IMR-90 (cell line): ENCODE results near the gene VWA8. TPM values are rescaled to one million over a fixed set of nuclear protein-coding genes. Genes with fewer than 3 reads are reported as not detected.

Experiments
- ATAC-seq: fragments of 200-7000 bp; cut with Tn5 transposase; 2 replicates; pipeline ENCODE4 v1.9.1; 2020; ENCODE audit warnings: low read depth, mild to moderate bottlenecking, moderate library complexity
- BruUV-seq: library from RNA; stranded (reverse); fragments of 400-500 nt; replicated peaks from 2 replicates; lab custom pipeline; 2021; lab: Mats Ljungman, UMichigan
- CTCF ChIA-PET: fragments of 300-600 bp; formaldehyde crosslinking; extraction: SDS; loops from one replicate; lab custom pipeline; 2021; ENCODE audit warnings: antibody characterized with exemption; lab: Yijun Ruan, JAX
- POLR2A ChIA-PET: fragments of 300-600 bp; sonication (Branson Sonifier 250); formaldehyde crosslinking; loops from one replicate; lab custom pipeline; 2022; ENCODE audit warnings: antibody characterized with exemption; ENCODE audit not compliant: unreplicated experiment; lab: Charles Lee
- DNase-seq: peaks from one replicate; pipeline ENCODE4 v3.0.0; 2013
- H2AFZ ChIP-seq: replicated peaks from 2 replicates; pipeline ENCODE3; 2013; ENCODE audit warnings: low read length, mild to moderate bottlenecking; ENCODE audit not compliant: poor library complexity
- H2AK5ac ChIP-seq: 2 replicates; pipeline ENCODE4 v1.6.1; 2013; ENCODE audit warnings: low read depth, low read length, inconsistent platforms
- H2AK9ac ChIP-seq: replicated peaks from 2 replicates; pipeline ENCODE3; 2013; ENCODE audit warnings: mild to moderate bottlenecking, low read depth, low read length, moderate library complexity; ENCODE audit not compliant: poor library complexity
- H2BK120ac ChIP-seq: 2 replicates; pipeline ENCODE4 v1.6.1; 2013; ENCODE audit warnings: low read depth, low read length, inconsistent platforms
- H2BK15ac ChIP-seq: 3 replicates; pipeline ENCODE4 v1.6.1; 2013; ENCODE audit warnings: low read depth, low read length, inconsistent platforms
- H2BK20ac ChIP-seq: 2 replicates; pipeline ENCODE4 v1.6.1; 2013; ENCODE audit warnings: low read depth, mild to moderate bottlenecking, inconsistent platforms, low read length, moderate library complexity
- H2BK5ac ChIP-seq: 2 replicates; pipeline ENCODE4 v1.6.1; 2013; ENCODE audit warnings: mild to moderate bottlenecking, low read depth, low read length, inconsistent platforms; ENCODE audit not compliant: poor library complexity, severe bottlenecking
- H3K14ac ChIP-seq: replicated peaks from 2 replicates; pipeline ENCODE4 v1.6.1; 2013; ENCODE audit warnings: low read depth, low read length, inconsistent platforms
- H3K18ac ChIP-seq: 2 replicates; pipeline ENCODE4 v1.6.1; 2013; ENCODE audit warnings: low read depth, low read length, control low read depth
- H3K23ac ChIP-seq: 2 replicates; pipeline ENCODE4 v1.6.1; 2013; ENCODE audit warnings: low read depth, low read length, inconsistent platforms
- H3K27ac ChIP-seq: 2 replicates; pipeline ENCODE4 v1.5.1; 2013; ENCODE audit warnings: mild to moderate bottlenecking, control low read depth, low read length; ENCODE audit not compliant: insufficient read depth
- H3K27me3 ChIP-seq: 2 replicates; pipeline ENCODE4 v1.6.1; 2013; ENCODE audit warnings: low read length; ENCODE audit not compliant: control insufficient read depth, insufficient read depth
- H3K36me3 ChIP-seq: 2 replicates; pipeline ENCODE4 v1.6.1; 2013; ENCODE audit warnings: low read length, mixed read lengths; ENCODE audit not compliant: control insufficient read depth, insufficient read depth
- H3K4ac ChIP-seq: 2 replicates; pipeline ENCODE4 v1.6.1; 2013; ENCODE audit warnings: low read depth, low read length, inconsistent platforms
- H3K4me1 ChIP-seq: 2 replicates; pipeline ENCODE4 v1.6.1; 2013; ENCODE audit warnings: low read length, mixed read lengths; ENCODE audit not compliant: control insufficient read depth, insufficient read depth
- H3K4me2 ChIP-seq: 2 replicates; pipeline ENCODE4 v1.6.1; 2013; ENCODE audit warnings: low read depth, mild to moderate bottlenecking, control low read depth, low read length, moderate library complexity
- H3K4me3 ChIP-seq: 2 replicates; pipeline ENCODE4 v1.5.1; 2013; ENCODE audit warnings: low read depth, mild to moderate bottlenecking, control low read depth, low read length, moderate library complexity; ENCODE audit not compliant: insufficient read depth
- H3K56ac ChIP-seq: 2 replicates; pipeline ENCODE4 v1.6.1; 2013; ENCODE audit warnings: low read length, inconsistent platforms; ENCODE audit not compliant: insufficient read depth; ENCODE audit errors: extremely low read depth
- H3K79me1 ChIP-seq, 2 experiments: 2 replicates each; pipeline ENCODE4 v1.6.1; 2013; ENCODE audit warnings: low read length in 2 of 2, inconsistent platforms in 1 of 2, low read depth in 1 of 2
- H3K9ac ChIP-seq: 2 replicates; pipeline ENCODE4 v1.6.1; 2013; ENCODE audit warnings: low read depth, low read length, control low read depth
- H3K9me1 ChIP-seq: 2 replicates; pipeline ENCODE4 v1.6.1; 2013; ENCODE audit warnings: low read length, inconsistent platforms; ENCODE audit not compliant: insufficient read depth
- H3K9me3 ChIP-seq: 2 replicates; pipeline ENCODE4 v1.6.1; 2013; ENCODE audit warnings: low read length; ENCODE audit not compliant: control insufficient read depth, insufficient read depth
- H4K20me1 ChIP-seq: 2 replicates; pipeline ENCODE4 v1.6.1; 2013; ENCODE audit warnings: low read length, inconsistent platforms; ENCODE audit not compliant: insufficient read depth
- H4K5ac ChIP-seq: 2 replicates; pipeline ENCODE4 v1.6.1; 2013; ENCODE audit warnings: mild to moderate bottlenecking, low read depth, low read length, control low read depth
- H4K8ac ChIP-seq, 2 experiments: 2 replicates each; pipeline ENCODE4 v1.6.1; 2013; ENCODE audit warnings: low read depth in 2 of 2, low read length in 2 of 2, control low read depth in 1 of 2, inconsistent platforms in 1 of 2
- H4K91ac ChIP-seq: 2 replicates; pipeline ENCODE4 v1.6.1; 2013; ENCODE audit warnings: low read depth, low read length, inconsistent platforms; ENCODE audit not compliant: insufficient read depth
- BHLHE40 ChIP-seq: fragments of 150-350 bp; IDR thresholded peaks from 2 replicates; pipeline ENCODE4 v1.6.1; 2016; ENCODE audit warnings: mild to moderate bottlenecking, low read depth, low read length
- CHD1 ChIP-seq: IDR thresholded peaks from 2 replicates; pipeline ENCODE4 v1.6.1; 2012; ENCODE audit warnings: low read depth, low read length, improper control_type of control experiment
- RAD21 ChIP-seq: IDR thresholded peaks from 2 replicates; pipeline ENCODE4 v1.6.1; 2012; ENCODE audit warnings: low read length, improper control_type of control experiment
- WGBS, 2 experiments: methylation state at CpG; one replicate each; pipeline versions ENCODE4 v1.1.5 to v1.1.7; 2013; ENCODE audit warnings: missing lambda C conversion rate in 2 of 2; ENCODE audit not compliant: insufficient read length in 1 of 2; ENCODE audit errors: extremely low coverage in 2 of 2; 5-methylcytosine and 5-hydroxymethylcytosine counted together
- dilution Hi-C: fragments of 300-500 bp; cut with HindIII; formaldehyde crosslinking; loops from one replicate; pipeline ENCODE4 v1.14.3; 2018; ENCODE audit warnings: low sequenced_read_pairs; ENCODE audit not compliant: unreplicated experiment
- in situ Hi-C: fragments of 300-500 bp; cut with MboI; formaldehyde crosslinking; loops from 3 replicates; pipeline ENCODE4 v1.14.3; 2019; ENCODE audit warnings: low sequenced_read_pairs, inconsistent platforms, mixed read lengths
- intact Hi-C: fragments of 100-400 bp; cut with micrococcal nuclease; formaldehyde crosslinking; loops from 2 replicates; pipeline ENCODE4 v1.10.0; 2022
- polyA plus RNA-seq, 3 experiments: library from polyadenylated mRNA; depleted of rRNA; stranded (reverse); fragments of >200 nt; gene quantifications; 2 replicates each; pipeline ENCODE4 v1.2.3, GENCODE V29; 2012; ENCODE audit warnings: low replicate concordance in 1 of 3
- total RNA-seq: library from RNA; depleted of rRNA; stranded (reverse); fragments of >200 nt; gene quantifications from 2 replicates; pipeline ENCODE4 v1.2.3, GENCODE V29; 2012

Gene VWA8
- total and polyA plus RNA-seq, 2 of the 4 experiments (the other 2 are of a cell fraction): 5.9 to 18.3 TPM

DNA sequence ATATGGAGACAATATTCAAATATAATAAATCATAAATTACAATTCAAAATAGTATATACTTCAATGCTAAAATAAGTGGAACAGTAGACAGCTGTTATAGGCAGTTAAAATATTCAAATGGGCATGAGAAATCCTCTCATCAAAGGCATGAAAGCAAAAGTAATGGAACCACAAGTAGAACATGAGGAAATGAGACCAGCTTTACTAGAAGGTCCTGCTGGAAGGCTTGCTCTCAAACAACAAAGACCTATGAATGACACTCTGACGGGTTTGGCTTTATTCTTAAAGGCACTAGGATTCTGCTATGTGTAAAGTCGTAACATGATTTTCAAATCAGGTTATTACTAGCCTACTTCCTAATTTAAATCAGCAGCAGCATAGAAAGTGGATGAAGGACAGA lies 148.1 kb downstream of the VWA8 start:
- Histone ChIP-seq H3K4ac (peak overlapping the region; percentile 50; the same call in 1 of the 2 replicates), H4K5ac (peak overlapping the region; percentile 31; the same call in 1 of the 2 replicates), H3K79me1 (peaks cover 0 to 3% of the 10 kb centered on the region in 2 experiments; a peak in 1 of 4 replicates), H3K4me2 (no peak overlapping the region), H3K9ac (no peak overlapping the region), H4K8ac (peak overlapping the region in 1 of 2 experiments; percentile 24; a peak in 1 of 4 replicates), H2BK20ac (peak overlapping the region; percentile 27; the same call in 1 of the 2 replicates), H3K9me1 (no peaks in the 10 kb centered on the region; the same call in 1 of the 2 replicates), H3K23ac (peak overlapping the region; percentile 52; the same call in 1 of the 2 replicates), H3K27me3 (no peaks in the 10 kb centered on the region), H4K20me1 (no peaks in the 10 kb centered on the region), H2AK9ac (no peak overlapping the region), H3K27ac (no peak overlapping the region), H4K91ac (no peak overlapping the region), H2AK5ac (peak overlapping the region; percentile 20; the same call in 1 of the 2 replicates), H2BK120ac (peak overlapping the region; percentile 47; the same call in 1 of the 2 replicates), H3K36me3 (0 out of 2 replicates have a peak, but pooled peaks cover 1% of the 10 kb centered on the region), H2AFZ (no peak overlapping the region), H3K18ac (peak overlapping the region; percentile 20; the same call in 1 of the 2 replicates), H2BK15ac (no peak overlapping the region), H3K4me3 (no peak overlapping the region), H3K56ac (no peak overlapping the region), H3K14ac (peak overlapping the region; percentile 74), H3K9me3 (peaks cover 2% of the 10 kb centered on the region; the same call in 1 of the 2 replicates), H2BK5ac (peak overlapping the region; percentile 59), H3K4me1 (peaks cover 2% of the 10 kb centered on the region; the same call in 1 of the 2 replicates)
- in situ Hi-C loops (no loop called here), intact Hi-C loops (no loop called here), dilution Hi-C loops (no loop called here)
- POLR2A ChIA-PET: no interaction called here
- no CpG with 5 or more reads among the region's 2 CpGs for WGBS, 2 experiments
- CTCF ChIA-PET: no interaction called here
- ATAC-seq: no peak
- BruUV-seq: no TSS peak
- no peak for DNase-seq
- TF ChIP-seq RAD21 (no peak), BHLHE40 (no peak), CHD1 (no peak)
